ENCODE data around the gene NHERF2.

NHERF2 gene

DNA sequence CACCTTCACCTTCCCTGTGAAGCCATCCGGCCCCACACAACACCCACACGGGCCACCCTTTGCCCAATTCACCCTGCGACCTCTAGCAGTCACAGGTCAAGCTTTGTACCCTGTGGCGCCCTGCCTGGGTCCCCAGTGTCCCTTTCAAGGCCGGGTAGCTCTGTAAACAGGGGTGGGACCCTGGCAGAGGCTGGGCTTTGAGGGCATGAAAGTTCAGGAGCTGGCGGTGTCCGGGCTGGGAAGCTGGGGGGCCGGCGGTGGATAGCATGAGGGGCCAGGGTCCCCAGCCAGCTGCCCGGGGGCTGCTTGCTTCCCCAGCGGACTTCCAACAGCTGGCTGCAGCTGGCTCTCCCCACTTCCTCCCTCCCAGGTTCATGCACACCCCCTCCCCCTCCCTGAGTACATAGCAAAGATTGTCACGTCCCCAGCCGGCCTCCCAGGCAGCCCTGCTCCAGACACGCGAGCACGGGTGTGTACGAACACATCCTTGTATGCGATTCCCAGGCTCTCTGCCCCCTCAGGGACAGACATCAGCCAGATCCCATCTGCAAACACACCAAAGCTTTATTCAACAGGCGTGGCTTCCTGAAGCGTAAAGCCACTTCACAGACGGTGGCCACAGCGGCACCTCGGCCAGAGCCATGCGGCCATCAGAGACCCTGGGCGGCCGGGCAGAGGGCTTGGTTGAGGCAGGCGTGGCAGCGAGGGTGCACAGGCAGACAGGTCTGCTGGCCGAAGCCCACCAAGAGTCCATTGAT lies 12.8 kb downstream of the NHERF2 start:
- Histone ChIP-seq H3K9me3 (ENCODE audit: insufficient read depth, low read depth, low read length) (no peaks in the 10 kb centered on the region), H3K4me3 (ENCODE audit: low read length, poor library complexity, severe bottlenecking) (no peak overlapping the region), H3K36me3 (ENCODE audit: insufficient read depth, low read length) (no peaks in the 10 kb centered on the region), H3K9me2 (replicated peaks; ENCODE audit: low read depth, low read length) (no peaks in the 10 kb centered on the region), H3K4me1 (ENCODE audit: insufficient read depth, low read length, poor library complexity, severe bottlenecking) (no peaks in the 10 kb centered on the region), H4K20me1 (ENCODE audit: insufficient read depth, low read length, poor library complexity, severe bottlenecking) (no peaks in the 10 kb centered on the region), H3K9ac (ENCODE audit: low read depth, low read length, poor library complexity, severe bottlenecking) (no peak overlapping the region), H2AFZ (ENCODE audit: low read length) (no peak overlapping the region), H3F3A (ENCODE audit: low read depth) (no peaks in the 10 kb centered on the region), H3K79me2 (ENCODE audit: insufficient read depth, low read length) (no peaks in the 10 kb centered on the region), H3K4me2 (ENCODE audit: low read depth, low read length, poor library complexity, severe bottlenecking) (no peak overlapping the region), H3K27me3 (ENCODE audit: insufficient read depth, low read length, poor library complexity, severe bottlenecking) (no peaks in the 10 kb centered on the region)
- no peak for TF ChIP-seq EZH2phosphoT487 (IDR thresholded peaks at IDR 0.05; ENCODE audit: borderline replicate concordance)

DNA sequence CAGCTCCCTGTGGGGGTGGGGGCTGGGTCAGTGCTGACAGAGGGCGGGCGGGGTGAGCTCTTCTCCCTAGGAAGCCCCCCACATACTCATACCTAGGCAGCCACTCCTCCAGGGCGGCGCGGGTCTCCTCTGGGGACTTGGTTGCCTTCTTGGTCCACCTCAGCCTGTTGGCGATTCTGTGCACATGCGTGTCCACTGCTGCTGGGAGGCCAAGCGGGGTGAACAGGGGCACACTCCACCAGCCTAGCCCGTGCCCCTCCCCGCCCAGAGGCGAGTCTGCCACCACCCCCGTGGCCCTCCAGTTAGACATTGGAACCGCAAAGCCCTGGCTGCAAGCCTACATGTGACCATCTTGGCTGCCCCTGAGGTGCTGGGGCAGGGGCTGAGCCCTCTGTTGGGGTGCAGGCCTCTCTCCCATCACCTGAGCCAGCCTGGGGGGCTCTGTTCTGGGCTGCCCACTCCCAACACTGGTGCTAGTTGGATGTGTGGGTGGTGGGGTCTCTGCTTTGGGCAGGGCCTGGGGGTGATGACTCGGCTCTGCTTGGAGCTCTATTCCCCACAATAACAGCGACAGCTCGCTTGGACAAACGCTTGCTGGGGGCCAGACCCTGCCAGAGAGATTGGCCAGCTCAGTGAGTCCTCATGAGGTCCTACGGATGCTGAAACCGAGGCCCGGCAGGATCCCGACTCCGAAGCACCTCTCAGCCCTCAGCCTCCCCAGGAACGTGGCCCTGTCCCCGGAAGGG lies 13.5 kb downstream of the NHERF2 start:
- Histone ChIP-seq H3K4me2 (ENCODE audit: low read depth, low read length, poor library complexity, severe bottlenecking) (no peak overlapping the region), H4K20me1 (ENCODE audit: insufficient read depth, low read length, poor library complexity, severe bottlenecking) (no peaks in the 10 kb centered on the region), H3K9me2 (replicated peaks; ENCODE audit: low read depth, low read length) (no peaks in the 10 kb centered on the region)

DNA sequence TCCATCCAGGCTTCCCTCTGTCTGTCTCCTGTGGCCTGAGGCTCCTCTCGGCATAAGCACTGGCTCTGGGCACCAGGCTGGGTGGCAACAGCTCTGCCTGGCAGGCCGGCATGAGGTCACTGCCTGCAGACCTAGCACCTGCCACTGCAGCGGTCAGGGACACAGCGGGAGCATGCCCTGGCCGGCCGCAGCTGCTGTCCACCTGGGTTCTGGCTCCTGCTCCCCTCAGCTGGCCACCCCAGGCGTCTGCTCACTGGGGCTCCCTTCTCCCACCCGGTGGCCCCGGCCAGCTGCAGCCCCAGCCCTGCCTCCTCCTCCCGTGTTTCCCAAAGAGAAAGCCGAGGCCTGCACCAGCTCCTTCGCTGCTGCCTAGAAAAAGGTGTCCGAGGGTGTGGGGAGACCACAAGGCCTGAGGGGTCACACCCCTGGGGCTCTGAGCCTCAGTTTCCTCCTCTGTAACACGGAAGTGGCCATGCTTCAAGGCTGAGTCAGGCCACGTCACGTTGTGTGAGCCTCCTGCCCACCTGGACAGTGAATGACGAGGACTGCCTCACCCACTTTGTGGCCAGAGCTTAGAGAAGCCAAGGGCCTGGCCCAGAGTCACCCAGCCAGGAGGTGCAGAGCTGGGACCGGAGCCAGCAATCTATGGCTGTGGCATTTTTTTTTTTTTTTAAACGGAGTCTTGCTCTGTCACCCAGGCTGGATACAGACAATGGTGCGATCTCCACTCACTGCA lies 14.3 kb downstream of the NHERF2 start:
- H3K27me3 ChIP-seq (ENCODE audit: insufficient read depth, low read length, poor library complexity, severe bottlenecking): no peaks in the 10 kb centered on the region
- no peak overlapping the region for H3K4me3 ChIP-seq (ENCODE audit: low read length, poor library complexity, severe bottlenecking)
- H3K9me2 ChIP-seq (replicated peaks; ENCODE audit: low read depth, low read length): no peaks in the 10 kb centered on the region
- H3K4me2 ChIP-seq (ENCODE audit: low read depth, low read length, poor library complexity, severe bottlenecking): no peak overlapping the region
- H2AFZ ChIP-seq (ENCODE audit: low read length): no peak overlapping the region
- no peaks in the 10 kb centered on the region for H3F3A ChIP-seq (ENCODE audit: low read depth)
- no peaks in the 10 kb centered on the region for H3K79me2 ChIP-seq (ENCODE audit: insufficient read depth, low read length)
- no peaks in the 10 kb centered on the region for H4K20me1 ChIP-seq (ENCODE audit: insufficient read depth, low read length, poor library complexity, severe bottlenecking)
- H3K4me1 ChIP-seq (ENCODE audit: insufficient read depth, low read length, poor library complexity, severe bottlenecking): no peaks in the 10 kb centered on the region
- H3K9ac ChIP-seq (ENCODE audit: low read depth, low read length, poor library complexity, severe bottlenecking): no peak overlapping the region
- no peak for TF ChIP-seq EZH2phosphoT487 (IDR thresholded peaks at IDR 0.05; ENCODE audit: borderline replicate concordance)
- TF ChIP-seq, protein P1, sequence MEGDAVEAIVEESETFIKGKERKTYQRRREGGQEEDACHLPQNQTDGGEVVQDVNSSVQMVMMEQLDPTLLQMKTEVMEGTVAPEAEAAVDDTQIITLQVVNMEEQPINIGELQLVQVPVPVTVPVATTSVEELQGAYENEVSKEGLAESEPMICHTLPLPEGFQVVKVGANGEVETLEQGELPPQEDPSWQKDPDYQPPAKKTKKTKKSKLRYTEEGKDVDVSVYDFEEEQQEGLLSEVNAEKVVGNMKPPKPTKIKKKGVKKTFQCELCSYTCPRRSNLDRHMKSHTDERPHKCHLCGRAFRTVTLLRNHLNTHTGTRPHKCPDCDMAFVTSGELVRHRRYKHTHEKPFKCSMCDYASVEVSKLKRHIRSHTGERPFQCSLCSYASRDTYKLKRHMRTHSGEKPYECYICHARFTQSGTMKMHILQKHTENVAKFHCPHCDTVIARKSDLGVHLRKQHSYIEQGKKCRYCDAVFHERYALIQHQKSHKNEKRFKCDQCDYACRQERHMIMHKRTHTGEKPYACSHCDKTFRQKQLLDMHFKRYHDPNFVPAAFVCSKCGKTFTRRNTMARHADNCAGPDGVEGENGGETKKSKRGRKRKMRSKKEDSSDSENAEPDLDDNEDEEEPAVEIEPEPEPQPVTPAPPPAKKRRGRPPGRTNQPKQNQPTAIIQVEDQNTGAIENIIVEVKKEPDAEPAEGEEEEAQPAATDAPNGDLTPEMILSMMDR (conservative IDR thresholded peaks at IDR 0.05; ENCODE audit: low read length): no peak
- H3K36me3 ChIP-seq (ENCODE audit: insufficient read depth, low read length): no peaks in the 10 kb centered on the region
- H3K9me3 ChIP-seq (ENCODE audit: insufficient read depth, low read depth, low read length): no peaks in the 10 kb centered on the region

More for the DNA sequence above, 13.5 kb downstream of the NHERF2 start:
- Histone ChIP-seq H2AFZ (ENCODE audit: low read length) (no peak overlapping the region), H3K79me2 (ENCODE audit: insufficient read depth, low read length) (no peaks in the 10 kb centered on the region), H3K36me3 (ENCODE audit: insufficient read depth, low read length) (no peaks in the 10 kb centered on the region), H3K4me3 (ENCODE audit: low read length, poor library complexity, severe bottlenecking) (no peak overlapping the region), H3K27me3 (ENCODE audit: insufficient read depth, low read length, poor library complexity, severe bottlenecking) (no peaks in the 10 kb centered on the region), H3K9me3 (ENCODE audit: insufficient read depth, low read depth, low read length) (no peaks in the 10 kb centered on the region), H3K9ac (ENCODE audit: low read depth, low read length, poor library complexity, severe bottlenecking) (no peak overlapping the region), H3F3A (ENCODE audit: low read depth) (no peaks in the 10 kb centered on the region), H3K4me1 (ENCODE audit: insufficient read depth, low read length, poor library complexity, severe bottlenecking) (no peaks in the 10 kb centered on the region)
- TF ChIP-seq EZH2phosphoT487 (IDR thresholded peaks at IDR 0.05; ENCODE audit: borderline replicate concordance): no peak
- TF ChIP-seq, protein P1 (conservative IDR thresholded peaks at IDR 0.05; ENCODE audit: low read length): no peak

All from Loucy (cell line).